ENCODE data around the gene TAS2R4. TPM values are rescaled to one million over a fixed set of nuclear protein-coding genes. Genes with fewer than 3 reads are reported as not detected.
"Not testable (repeated sequence)": the region's sequence is repeated elsewhere in the genome, so short reads cannot be mapped to it uniquely, and the experiment has no call there.

Gene TAS2R4
- total RNA-seq, result 0.31 TPM

- no peaks in the 10 kb centered on the region for H3K9me3 ChIP-seq (ENCODE audit: low read depth, low read length)
- no peaks in the 10 kb centered on the region for H3K4me1 ChIP-seq (ENCODE audit: insufficient read depth, low read length)
Observed at GRCh38 chr7:141776374-141776773, at the start of gene TAS2R4. TAS2R4 (plus strand) TSS chr7:141776674; CDS start chr7:141778489, 1,815 bp downstream.

GRCh38 chr7:141729020-141729419 is 47.5 kb upstream of the TAS2R4 start:
- Histone ChIP-seq H3K9me3 (ENCODE audit: low read depth, low read length) (no peaks in the 10 kb centered on the region), H3K27me3 (ENCODE audit: insufficient read depth, low read length) (no peaks in the 10 kb centered on the region), H3K4me1 (ENCODE audit: insufficient read depth, low read length) (no peaks in the 10 kb centered on the region), H3K4me3 (ENCODE audit: low read length) (no peak overlapping the region)

More at GRCh38 chr7:141776374-141776773, at the start of gene TAS2R4:
- no peak within 1 kb of the TSS for H3K4me3 ChIP-seq (ENCODE audit: low read length)
- no peaks in the 10 kb centered on the region for H3K27me3 ChIP-seq (ENCODE audit: insufficient read depth, low read length)

- Histone ChIP-seq H3K9me3 (ENCODE audit: low read depth, low read length) (no peaks in the 10 kb centered on the region), H3K27me3 (ENCODE audit: insufficient read depth, low read length) (no peaks in the 10 kb centered on the region), H3K4me3 (ENCODE audit: low read length) (no peak overlapping the region), H3K4me1 (ENCODE audit: insufficient read depth, low read length) (no peaks in the 10 kb centered on the region)
Observed at GRCh38 chr7:141731476-141732149, 44.9 kb upstream of the TAS2R4 start.

- H3K27me3 ChIP-seq (ENCODE audit: insufficient read depth, low read length), result no peaks in the 10 kb centered on the region
- no peaks in the 10 kb centered on the region for H3K9me3 ChIP-seq (ENCODE audit: low read depth, low read length)
- H3K4me1 ChIP-seq (ENCODE audit: insufficient read depth, low read length), result peaks cover 30% of the 10 kb centered on the region
- peak overlapping the region; percentile 87 for H3K4me3 ChIP-seq (ENCODE audit: low read length)
Observed at GRCh38 chr7:141737118-141737835, 39.2 kb upstream of the TAS2R4 start.

GRCh38 chr7:141737836-141738591 is 38.5 kb upstream of the TAS2R4 start, which contains the start of gene SSBP1:
SSBP1 (plus strand) TSS chr7:141738358; CDS start chr7:141739167, 809 bp downstream.
- Histone ChIP-seq H3K9me3 (ENCODE audit: low read depth, low read length) (no peaks in the 10 kb centered on the region), H3K27me3 (ENCODE audit: insufficient read depth, low read length) (no peaks in the 10 kb centered on the region)

GRCh38 chr7:141738592-141739013 is 37.9 kb upstream of the TAS2R4 start:
- Histone ChIP-seq H3K4me1 (ENCODE audit: insufficient read depth, low read length) (peaks cover 30% of the 10 kb centered on the region), H3K27me3 (ENCODE audit: insufficient read depth, low read length) (no peaks in the 10 kb centered on the region), H3K9me3 (ENCODE audit: low read depth, low read length) (no peaks in the 10 kb centered on the region), H3K4me3 (ENCODE audit: low read length) (peak overlapping the region; percentile 87)

More at GRCh38 chr7:141737836-141738591, 38.5 kb upstream of the TAS2R4 start, which contains the start of gene SSBP1:
- H3K4me1 ChIP-seq (ENCODE audit: insufficient read depth, low read length), result peaks cover 30% of the 10 kb centered on the region
- peak within 1 kb of the TSS; percentile 87 for H3K4me3 ChIP-seq (ENCODE audit: low read length)

- H3K9me3 ChIP-seq (ENCODE audit: low read depth, low read length), result no peaks in the 10 kb centered on the region
- H3K27me3 ChIP-seq (ENCODE audit: insufficient read depth, low read length), result no peaks in the 10 kb centered on the region
- no peak overlapping the region for H3K4me3 ChIP-seq (ENCODE audit: low read length)
- peaks cover 30% of the 10 kb centered on the region for H3K4me1 ChIP-seq (ENCODE audit: insufficient read depth, low read length)
Observed at GRCh38 chr7:141739250-141739649, 37.2 kb upstream of the TAS2R4 start.

- no peaks in the 10 kb centered on the region for H3K27me3 ChIP-seq (ENCODE audit: insufficient read depth, low read length)
- H3K4me3 ChIP-seq (ENCODE audit: low read length), result no peak overlapping the region
- no peaks in the 10 kb centered on the region for H3K9me3 ChIP-seq (ENCODE audit: low read depth, low read length)
- H3K4me1 ChIP-seq (ENCODE audit: insufficient read depth, low read length), result peaks cover 26% of the 10 kb centered on the region
Observed at GRCh38 chr7:141742229-141742628, 34.2 kb upstream of the TAS2R4 start.

GRCh38 chr7:141744131-141744530 is 32.3 kb upstream of the TAS2R4 start:
- no peak overlapping the region for H3K4me3 ChIP-seq (ENCODE audit: low read length)
- no peaks in the 10 kb centered on the region for H3K27me3 ChIP-seq (ENCODE audit: insufficient read depth, low read length)
- no peaks in the 10 kb centered on the region for H3K9me3 ChIP-seq (ENCODE audit: low read depth, low read length)
- peaks cover 16% of the 10 kb centered on the region for H3K4me1 ChIP-seq (ENCODE audit: insufficient read depth, low read length)

GRCh38 chr7:141748396-141748795 is 28.1 kb upstream of the TAS2R4 start:
- Histone ChIP-seq H3K27me3 (ENCODE audit: insufficient read depth, low read length) (no peaks in the 10 kb centered on the region), H3K4me1 (ENCODE audit: insufficient read depth, low read length) (no peaks in the 10 kb centered on the region), H3K9me3 (ENCODE audit: low read depth, low read length) (peaks cover 29% of the 10 kb centered on the region), H3K4me3 (ENCODE audit: low read length) (no peak overlapping the region)

GRCh38 chr7:141751904-141752303 is 24.6 kb upstream of the TAS2R4 start:
- peaks cover 29% of the 10 kb centered on the region for H3K9me3 ChIP-seq (ENCODE audit: low read depth, low read length)
- not testable (repeated sequence) for H3K27me3 ChIP-seq (ENCODE audit: insufficient read depth, low read length); H3K4me1 ChIP-seq (ENCODE audit: insufficient read depth, low read length); H3K4me3 ChIP-seq (ENCODE audit: low read length)

- Histone ChIP-seq H3K27me3 (ENCODE audit: insufficient read depth, low read length) (no peaks in the 10 kb centered on the region), H3K4me1 (ENCODE audit: insufficient read depth, low read length) (no peaks in the 10 kb centered on the region), H3K9me3 (ENCODE audit: low read depth, low read length) (peaks cover 29% of the 10 kb centered on the region), H3K4me3 (ENCODE audit: low read length) (no peak overlapping the region)
Observed at GRCh38 chr7:141752634-141753033, 23.8 kb upstream of the TAS2R4 start.

GRCh38 chr7:141754939-141755338 is 21.5 kb upstream of the TAS2R4 start:
- Histone ChIP-seq H3K4me3 (ENCODE audit: low read length) (no peak overlapping the region), H3K4me1 (ENCODE audit: insufficient read depth, low read length) (no peaks in the 10 kb centered on the region), H3K27me3 (ENCODE audit: insufficient read depth, low read length) (no peaks in the 10 kb centered on the region), H3K9me3 (ENCODE audit: low read depth, low read length) (peaks cover 29% of the 10 kb centered on the region)

GRCh38 chr7:141763797-141764196 is 12.7 kb upstream of the TAS2R4 start, which contains the start of gene TAS2R3:
TAS2R3 (plus strand) TSS chr7:141764097; CDS start chr7:141764159, 62 bp downstream.
- Histone ChIP-seq H3K4me3 (ENCODE audit: low read length) (no peak within 1 kb of the TSS), H3K27me3 (ENCODE audit: insufficient read depth, low read length) (no peaks in the 10 kb centered on the region), H3K4me1 (ENCODE audit: insufficient read depth, low read length) (no peaks in the 10 kb centered on the region), H3K9me3 (ENCODE audit: low read depth, low read length) (no peaks in the 10 kb centered on the region)

- not testable (repeated sequence) for H3K4me3 ChIP-seq (ENCODE audit: low read length); H3K27me3 ChIP-seq (ENCODE audit: insufficient read depth, low read length); H3K4me1 ChIP-seq (ENCODE audit: insufficient read depth, low read length); H3K9me3 ChIP-seq (ENCODE audit: low read depth, low read length)
Observed at GRCh38 chr7:141770083-141770583, 6.3 kb upstream of the TAS2R4 start.
